Activated B cell treated with CpG ODN at 0.5 μM for 24 hours (primary cell): ENCODE measurements around the gene STUB1. TPM values are rescaled to one million over a fixed set of nuclear protein-coding genes. Genes with fewer than 3 reads are reported as not detected.

Experiments
- ATAC-seq: fragments of 200-7000 bp; cut with Tn5 transposase; one replicate; pipeline ENCODE4 v1.10.0; 2021; ENCODE audit warnings: low read depth, mild to moderate bottlenecking, moderate library complexity
- CTCF ChIA-PET: fragments of 350-600 bp; sonication (Branson Sonifier 250); formaldehyde crosslinking; loops from one replicate; lab custom pipeline; 2021; ENCODE audit warnings: antibody characterized with exemption; lab: Charles Lee
- POLR2A ChIA-PET: fragments of 350-600 bp; sonication (Branson Sonifier 250); formaldehyde crosslinking; loops from one replicate; lab custom pipeline; 2021; ENCODE audit warnings: antibody characterized with exemption; lab: Charles Lee
- DNase-seq: peaks from one replicate; pipeline ENCODE4 v3.0.0; 2022
- H3K27ac Mint-ChIP-seq: one replicate; pipeline ENCODE4 v1.8.0; 2020; ENCODE audit warnings: mixed read lengths
- H3K27me3 Mint-ChIP-seq: one replicate; pipeline ENCODE4 v1.8.0; 2021; ENCODE audit warnings: mixed read lengths
- H3K36me3 Mint-ChIP-seq: one replicate; pipeline ENCODE4 v1.8.0; 2021; ENCODE audit warnings: low read depth, mixed read lengths
- H3K4me1 Mint-ChIP-seq: one replicate; pipeline ENCODE4 v1.8.0; 2021; ENCODE audit warnings: mixed read lengths
- H3K4me3 Mint-ChIP-seq: one replicate; pipeline ENCODE4 v1.8.0; 2020; ENCODE audit warnings: mild to moderate bottlenecking, mixed read lengths
- H3K9me3 Mint-ChIP-seq: one replicate; pipeline ENCODE4 v1.8.0; 2020; ENCODE audit warnings: mixed read lengths
- CTCF ChIP-seq: fragments of 200-600 bp; IDR thresholded peaks from one replicate; pipeline ENCODE4 v1.8.0; 2022; ENCODE audit warnings: antibody characterized with exemption, mild to moderate bottlenecking
- intact Hi-C: fragments of 100-400 bp; cut with micrococcal nuclease; formaldehyde crosslinking; loops from one replicate; pipeline ENCODE4 v1.15.1; 2024
- total RNA-seq: library from RNA; stranded (reverse); gene quantifications from 2 replicates; pipeline ENCODE4 v1.2.3, GENCODE V29; 2022

STUB1 gene
- total RNA-seq, 1 donor from 2014 or later, result 81.2 TPM

- ATAC-seq, result no peak
These were observed 52.1 kb downstream of the STUB1 start for GRCh38 chr16:732332-732731.

More at GRCh38 chr16:732332-732731, 52.1 kb downstream of the STUB1 start:
- intact Hi-C loops, result no loop called here
- no peaks in the 10 kb centered on the region for H3K27me3 Mint-ChIP-seq
- TF ChIP-seq CTCF, result no peak
- no peak overlapping the region for H3K4me3 Mint-ChIP-seq
- ChIA-PET POLR2A (no interaction called here), CTCF (interaction anchor here (1.0 kb wide), 1 partner anchor 12 kb away, joined by 3 read pairs; no protein-coding TSS in a partner anchor)
- DNase-seq, result no peak
- H3K9me3 Mint-ChIP-seq, result no peaks in the 10 kb centered on the region
- H3K4me1 Mint-ChIP-seq, result peaks cover 8% of the 10 kb centered on the region
- H3K36me3 Mint-ChIP-seq, result peaks cover 42% of the 10 kb centered on the region
- no peak overlapping the region for H3K27ac Mint-ChIP-seq

Other genes starting within 250 kb of the STUB1 start
- gene CAPN15, start 152.7 kb upstream of the STUB1 start, total RNA-seq, result 77.0 and 95.1 TPM in 2 replicates
- not detected in 2 replicates for gene PRR35, start 120.0 kb upstream of the STUB1 start, total RNA-seq
- 0.83 and 1.0 TPM in 2 replicates for gene NHLRC4, start 113.4 kb upstream of the STUB1 start, total RNA-seq
- gene PIGQ, start 110.4 kb upstream of the STUB1 start, total RNA-seq, result 46.7 and 53.1 TPM in 2 replicates
- gene RAB40C, start 90.3 kb upstream of the STUB1 start, total RNA-seq, result 10.5 and 13.1 TPM in 2 replicates
- gene WFIKKN1, start 49.4 kb upstream of the STUB1 start, total RNA-seq, result 0.42 and 0.47 TPM in 2 replicates
- gene METTL26, start 44.1 kb upstream of the STUB1 start, total RNA-seq, result 48.7 and 49.9 TPM in 2 replicates
- gene MCRIP2, start 38.6 kb upstream of the STUB1 start, total RNA-seq, result 29.4 and 38.9 TPM in 2 replicates
- 24.8 and 33.7 TPM in 2 replicates for gene WDR90, start 31.0 kb upstream of the STUB1 start, total RNA-seq
- gene RHOT2, start 12.3 kb upstream of the STUB1 start, total RNA-seq, result 141 and 170 TPM in 2 replicates
- gene RHBDL1, start 4.7 kb upstream of the STUB1 start, total RNA-seq, result 0.24 TPM in 1 of 2 replicates, not detected in the other
- 41.4 and 47.0 TPM in 2 replicates for gene JMJD8, start 3.9 kb downstream of the STUB1 start, total RNA-seq
- gene WDR24, start 10.0 kb downstream of the STUB1 start, total RNA-seq, result 13.9 and 14.8 TPM in 2 replicates
- gene FBXL16, start 25.4 kb downstream of the STUB1 start, total RNA-seq, result 0.75 and 0.88 TPM in 2 replicates
- gene METRN, start 34.7 kb downstream of the STUB1 start, total RNA-seq, result 5.0 and 6.7 TPM in 2 replicates
- gene ANTKMT, start 40.7 kb downstream of the STUB1 start, total RNA-seq, result 58.0 and 67.4 TPM in 2 replicates
- gene CCDC78, start 46.0 kb downstream of the STUB1 start, total RNA-seq, result 4.8 and 7.8 TPM in 2 replicates
- 10.8 and 10.9 TPM in 2 replicates for gene HAGHL, start 46.7 kb downstream of the STUB1 start, total RNA-seq
- 42.4 and 43.1 TPM in 2 replicates for gene CIAO3, start 60.6 kb downstream of the STUB1 start, total RNA-seq
- gene MSLN, start 80.3 kb downstream of the STUB1 start, total RNA-seq, result not detected in 2 replicates
- 32.2 and 35.3 TPM in 2 replicates for gene RPUSD1, start 108.0 kb downstream of the STUB1 start, total RNA-seq
- 42.4 and 45.5 TPM in 2 replicates for gene CHTF18, start 108.2 kb downstream of the STUB1 start, total RNA-seq
- not detected in 2 replicates for gene GNG13, start 120.3 kb downstream of the STUB1 start, total RNA-seq